Natural killer cell (primary cell): ENCODE data around the gene GRID2. TPM values are rescaled to one million over a fixed set of nuclear protein-coding genes. Genes with fewer than 3 reads are reported as not detected.

Experiments used
- ATAC-seq, 3 donors: fragments of 150-1000 bp in 2 of 3; fragments of 200-7000 bp in 1 of 3; cut with Tn5 transposase; 1 replicate in 1 of 3; 2 replicates in 2 of 3; pipeline ENCODE4 v1.10.0; 2021; ENCODE audit warnings: mild to moderate bottlenecking in 2 of 3, moderate library complexity in 2 of 3
- DNase-seq, 2 donors: peaks; one replicate each; pipeline versions ENCODE4 v3.0.0 to v3.0.0-alpha.2; 2013 to 2021; ENCODE audit warnings: mixed read lengths in 1 of 2
- H3K27ac ChIP-seq: one replicate; pipeline ENCODE4 v1.5.1; 2013; ENCODE audit warnings: mild to moderate bottlenecking, low read length
- H3K27me3 ChIP-seq: one replicate; pipeline ENCODE4 v1.6.1; 2013; ENCODE audit warnings: low read length; ENCODE audit not compliant: control insufficient read depth, insufficient read depth
- H3K36me3 ChIP-seq: one replicate; pipeline ENCODE4 v1.6.1; 2013; ENCODE audit warnings: low read length; ENCODE audit not compliant: control insufficient read depth, insufficient read depth
- H3K4me1 ChIP-seq: one replicate; pipeline ENCODE4 v1.6.1; 2013; ENCODE audit warnings: low read length; ENCODE audit not compliant: control insufficient read depth, insufficient read depth
- H3K4me3 ChIP-seq: one replicate; pipeline ENCODE4 v1.5.1; 2013; ENCODE audit warnings: low read length
- H3K9me3 ChIP-seq: one replicate; pipeline ENCODE4 v1.6.1; 2013; ENCODE audit warnings: low read length; ENCODE audit not compliant: control insufficient read depth, insufficient read depth
- H3K27ac Mint-ChIP-seq, 2 donors: one replicate each; pipeline ENCODE4 v1.8.0; 2022; ENCODE audit warnings: mild to moderate bottlenecking in 2 of 2, mixed read lengths in 2 of 2, moderate library complexity in 1 of 2
- H3K27me3 Mint-ChIP-seq, 2 donors: one replicate each; pipeline ENCODE4 v1.8.0; 2022; ENCODE audit warnings: low read depth in 2 of 2, mixed read lengths in 2 of 2
- H3K36me3 Mint-ChIP-seq: one replicate; pipeline ENCODE4 v1.8.0; 2022; ENCODE audit warnings: mixed read lengths
- H3K4me1 Mint-ChIP-seq, 2 donors: one replicate each; pipeline ENCODE4 v1.8.0; 2022; ENCODE audit warnings: mixed read lengths in 2 of 2
- H3K4me3 Mint-ChIP-seq: one replicate; pipeline ENCODE4 v1.8.0; 2022; ENCODE audit warnings: mild to moderate bottlenecking, moderate library complexity, mixed read lengths
- H3K9me3 Mint-ChIP-seq, 2 donors: one replicate each; pipeline ENCODE4 v1.8.0; 2022; ENCODE audit warnings: mixed read lengths in 2 of 2
- WGBS: methylation state at CpG from one replicate; pipeline ENCODE4 v1.1.7; 2013; ENCODE audit warnings: missing lambda C conversion rate; ENCODE audit not compliant: insufficient coverage; 5-methylcytosine and 5-hydroxymethylcytosine counted together
- intact Hi-C: fragments of 100-400 bp; cut with micrococcal nuclease; formaldehyde crosslinking; loops from one replicate; pipeline ENCODE4 v1.14.2; 2022
- total RNA-seq, 4 donors: library from RNA; stranded (reverse); fragments of 120-200 nt in 1 of 4; gene quantifications; one replicate each; pipeline versions ENCODE4 v1.2.3 to v1.2.4, GENCODE V29; 2013 to 2022
- TF ChIP-seq, protein P1 (sequence below): fragments of 200-600 bp; IDR thresholded peaks from one replicate; pipeline ENCODE4 v1.8.0; 2022; ENCODE audit warnings: antibody characterized with exemption

GRID2 gene
- total RNA-seq, 3 donors from 2014 or later (not counting 1 experiment from before 2014, with no cell fraction given): not detected

DNA sequence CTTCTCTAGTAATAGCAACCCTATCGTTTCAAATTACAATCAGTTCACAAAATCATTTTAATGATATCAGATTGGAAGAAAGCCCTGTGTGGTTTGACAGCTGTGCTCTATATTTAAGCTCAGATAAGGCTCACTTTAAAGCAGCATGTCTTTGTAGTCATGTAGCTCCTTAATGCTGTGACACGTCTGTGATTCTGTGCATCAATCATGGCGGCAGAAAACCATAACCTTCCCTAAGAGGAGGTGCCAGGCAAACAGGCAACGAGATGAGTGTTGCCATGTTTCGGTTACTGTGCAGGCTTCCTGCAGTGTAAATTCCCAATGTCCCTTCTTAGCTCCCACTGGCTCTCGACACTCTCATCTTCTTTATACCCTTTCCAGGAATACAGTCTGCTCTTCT is 212.7 kb downstream of the GRID2 start:
- TF ChIP-seq, protein P1, sequence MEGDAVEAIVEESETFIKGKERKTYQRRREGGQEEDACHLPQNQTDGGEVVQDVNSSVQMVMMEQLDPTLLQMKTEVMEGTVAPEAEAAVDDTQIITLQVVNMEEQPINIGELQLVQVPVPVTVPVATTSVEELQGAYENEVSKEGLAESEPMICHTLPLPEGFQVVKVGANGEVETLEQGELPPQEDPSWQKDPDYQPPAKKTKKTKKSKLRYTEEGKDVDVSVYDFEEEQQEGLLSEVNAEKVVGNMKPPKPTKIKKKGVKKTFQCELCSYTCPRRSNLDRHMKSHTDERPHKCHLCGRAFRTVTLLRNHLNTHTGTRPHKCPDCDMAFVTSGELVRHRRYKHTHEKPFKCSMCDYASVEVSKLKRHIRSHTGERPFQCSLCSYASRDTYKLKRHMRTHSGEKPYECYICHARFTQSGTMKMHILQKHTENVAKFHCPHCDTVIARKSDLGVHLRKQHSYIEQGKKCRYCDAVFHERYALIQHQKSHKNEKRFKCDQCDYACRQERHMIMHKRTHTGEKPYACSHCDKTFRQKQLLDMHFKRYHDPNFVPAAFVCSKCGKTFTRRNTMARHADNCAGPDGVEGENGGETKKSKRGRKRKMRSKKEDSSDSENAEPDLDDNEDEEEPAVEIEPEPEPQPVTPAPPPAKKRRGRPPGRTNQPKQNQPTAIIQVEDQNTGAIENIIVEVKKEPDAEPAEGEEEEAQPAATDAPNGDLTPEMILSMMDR: no peak
- no peaks in the 10 kb centered on the region for H3K27me3 ChIP-seq
- no peak overlapping the region for H3K27ac Mint-ChIP-seq
- ATAC-seq: no peak
- H3K36me3 Mint-ChIP-seq: peaks cover 5% of the 10 kb centered on the region
- no peak overlapping the region for H3K27ac ChIP-seq
- peaks cover 4% of the 10 kb centered on the region for H3K9me3 ChIP-seq
- 79% methylated on average over 4 of the region's 6 CpGs for WGBS
- no peaks in the 10 kb centered on the region for H3K36me3 ChIP-seq
- DNase-seq: no peak
- no peaks in the 10 kb centered on the region for H3K27me3 Mint-ChIP-seq
- H3K9me3 Mint-ChIP-seq: peaks cover 11 to 13% of the 10 kb centered on the region in 2 donors
- H3K4me3 Mint-ChIP-seq: no peak overlapping the region
- intact Hi-C loops: no loop called here
- no peaks in the 10 kb centered on the region for H3K4me1 Mint-ChIP-seq
- no peak overlapping the region for H3K4me3 ChIP-seq
- H3K4me1 ChIP-seq: no peaks in the 10 kb centered on the region

DNA sequence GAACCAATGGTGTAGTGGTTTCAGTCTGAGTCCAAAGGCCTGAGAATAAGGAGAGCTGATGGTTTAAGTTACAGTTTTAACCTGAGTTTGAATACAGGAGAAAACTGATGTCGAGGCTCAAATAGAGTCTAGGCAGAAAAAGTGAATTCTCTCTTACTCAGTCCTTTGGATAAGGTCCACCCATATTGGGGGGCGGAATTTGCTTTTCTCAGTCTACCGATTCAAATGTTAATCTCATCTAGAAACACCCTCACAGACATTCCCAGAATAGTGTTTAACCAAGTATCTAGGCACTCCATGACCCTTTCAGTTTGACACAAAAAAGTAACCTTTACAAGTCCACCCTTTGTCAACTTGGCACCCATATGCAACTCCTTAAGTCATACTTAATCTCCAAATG is 216.0 kb downstream of the GRID2 start:
- H3K4me1 Mint-ChIP-seq: no peaks in the 10 kb centered on the region
- H3K27me3 Mint-ChIP-seq: no peaks in the 10 kb centered on the region
- H3K9me3 Mint-ChIP-seq: peaks cover 9 to 10% of the 10 kb centered on the region in 2 donors
- H3K27ac Mint-ChIP-seq: no peak overlapping the region
- no peak overlapping the region for H3K4me3 Mint-ChIP-seq
- no peaks in the 10 kb centered on the region for H3K4me1 ChIP-seq
- H3K27ac ChIP-seq: no peak overlapping the region
- WGBS: 73% methylated on average over 3 of the region's 3 CpGs
- peaks cover 4% of the 10 kb centered on the region for H3K9me3 ChIP-seq
- no peaks in the 10 kb centered on the region for H3K36me3 ChIP-seq
- no peak for DNase-seq
- H3K4me3 ChIP-seq: no peak overlapping the region
- ATAC-seq: no peak
- intact Hi-C loops: no loop called here
- peaks cover 5% of the 10 kb centered on the region for H3K36me3 Mint-ChIP-seq
- TF ChIP-seq, protein P1: no peak
- no peaks in the 10 kb centered on the region for H3K27me3 ChIP-seq

DNA sequence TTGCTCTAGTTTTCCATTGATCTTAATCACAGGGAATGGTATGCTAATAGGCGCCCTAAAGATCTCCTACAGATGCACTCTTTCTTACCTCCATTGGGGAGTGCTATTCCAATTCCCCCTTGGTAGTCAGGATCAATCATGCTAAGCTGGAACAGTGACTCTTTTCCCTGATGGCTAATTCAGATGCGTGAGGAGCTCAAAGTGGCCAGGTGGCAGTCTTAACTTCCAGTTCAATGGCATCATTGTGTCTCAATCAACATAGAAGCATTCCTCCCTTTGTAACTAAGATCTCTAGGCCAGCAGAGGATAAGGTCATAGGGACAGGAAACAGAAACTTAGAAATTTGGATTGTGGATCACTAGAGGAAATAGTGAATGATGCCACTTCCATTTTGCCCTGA is 216.8 kb downstream of the GRID2 start:
- TF ChIP-seq, protein P1: no peak
- H3K4me3 ChIP-seq: no peak overlapping the region
- Mint-ChIP-seq H3K4me1 (no peaks in the 10 kb centered on the region), H3K27me3 (no peaks in the 10 kb centered on the region), H3K36me3 (peaks cover 5% of the 10 kb centered on the region), H3K4me3 (no peak overlapping the region), H3K27ac (no peak overlapping the region), H3K9me3 (peaks cover 9 to 10% of the 10 kb centered on the region in 2 donors)
- intact Hi-C loops: no loop called here
- no peaks in the 10 kb centered on the region for H3K4me1 ChIP-seq
- peaks cover 4% of the 10 kb centered on the region for H3K9me3 ChIP-seq
- ATAC-seq (no peak), DNase-seq (no peak)
- no peaks in the 10 kb centered on the region for H3K36me3 ChIP-seq
- no peaks in the 10 kb centered on the region for H3K27me3 ChIP-seq
- WGBS: 85% methylated on average over 2 of the region's 2 CpGs
- no peak overlapping the region for H3K27ac ChIP-seq

DNA sequence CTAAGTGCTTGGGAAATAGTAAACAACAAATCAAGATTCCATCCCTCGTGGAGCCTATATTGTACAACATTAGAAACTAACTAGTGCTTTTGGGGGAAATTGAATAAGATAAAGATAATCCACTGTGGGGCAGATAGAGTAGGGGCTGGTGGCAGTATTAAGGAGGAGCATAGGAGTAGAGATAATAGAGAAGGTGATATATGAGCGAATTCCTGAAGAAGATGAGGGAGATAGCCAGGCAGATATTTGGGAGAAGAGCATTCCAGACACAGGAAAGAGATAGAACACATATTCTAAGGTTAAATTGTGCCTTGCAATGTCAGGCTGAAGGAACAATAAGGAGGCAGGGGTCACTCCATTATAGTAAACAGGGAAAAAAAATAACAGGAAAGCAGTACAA is 218.2 kb downstream of the GRID2 start:
- no peaks in the 10 kb centered on the region for H3K4me1 ChIP-seq
- ATAC-seq (no peak), DNase-seq (no peak)
- no peak overlapping the region for H3K4me3 Mint-ChIP-seq
- H3K36me3 ChIP-seq: no peaks in the 10 kb centered on the region
- TF ChIP-seq, protein P1: no peak
- H3K4me3 ChIP-seq: no peak overlapping the region
- H3K9me3 ChIP-seq: peaks cover 4% of the 10 kb centered on the region
- H3K36me3 Mint-ChIP-seq: peaks cover 5% of the 10 kb centered on the region
- peaks cover 8 to 9% of the 10 kb centered on the region in 2 donors for H3K9me3 Mint-ChIP-seq
- H3K4me1 Mint-ChIP-seq: no peaks in the 10 kb centered on the region
- 90% methylated on average over 1 of the region's 2 CpGs for WGBS
- H3K27ac ChIP-seq: no peak overlapping the region
- no peaks in the 10 kb centered on the region for H3K27me3 ChIP-seq
- H3K27ac Mint-ChIP-seq: no peak overlapping the region
- intact Hi-C loops: no loop called here
- H3K27me3 Mint-ChIP-seq: no peaks in the 10 kb centered on the region
